MV-4-11 (cell line): Measurements from ENCODE around the gene TRNP1.

Experiments used
- DNase-seq: peaks from one replicate; lab custom pipeline; 2025; lab: John Stamatoyannopoulos, UW

The TRNP1 gene

GRCh38 chr1:27001570-27002360 lies 8.3 kb downstream of the TRNP1 start:
- DNase-seq: peak; percentile 99

GRCh38 chr1:27003745-27004470 lies 10.4 kb downstream of the TRNP1 start:
- no peak for DNase-seq

GRCh38 chr1:27004471-27005165 lies 11.1 kb downstream of the TRNP1 start:
- no peak for DNase-seq

- no peak for DNase-seq
Observed at GRCh38 chr1:27005166-27005530, 11.7 kb downstream of the TRNP1 start.

- no peak for DNase-seq
Observed at GRCh38 chr1:27005648-27006496, 12.4 kb downstream of the TRNP1 start.

- no peak for DNase-seq
Observed at GRCh38 chr1:27006683-27007082, 13.2 kb downstream of the TRNP1 start.

GRCh38 chr1:27007909-27008582 lies 14.6 kb downstream of the TRNP1 start:
- no peak for DNase-seq

- no peak for DNase-seq
Observed at GRCh38 chr1:27009601-27010197, 16.2 kb downstream of the TRNP1 start.

GRCh38 chr1:27010226-27010994 lies 16.9 kb downstream of the TRNP1 start:
- no peak for DNase-seq

GRCh38 chr1:27011058-27011764 lies 17.7 kb downstream of the TRNP1 start:
- DNase-seq: no peak

GRCh38 chr1:27011976-27012563 lies 18.6 kb downstream of the TRNP1 start:
- no peak for DNase-seq

- DNase-seq: peak; percentile 75
Observed at GRCh38 chr1:27015260-27015659, 21.8 kb downstream of the TRNP1 start.

GRCh38 chr1:27016376-27016775 lies 22.9 kb downstream of the TRNP1 start:
- DNase-seq: no peak

- DNase-seq: no peak
Observed at GRCh38 chr1:27017207-27017606, 23.7 kb downstream of the TRNP1 start.

- no peak for DNase-seq
Observed at GRCh38 chr1:27018316-27018715, 24.8 kb downstream of the TRNP1 start.

- DNase-seq: no peak
Observed at GRCh38 chr1:27021354-27022031, 28.0 kb downstream of the TRNP1 start.

- DNase-seq: no peak
Observed at GRCh38 chr1:27025718-27026117, 32.2 kb downstream of the TRNP1 start.
